ENCODE data around the gene SLC1A5.
"Not testable (repeated sequence)": the region's sequence is repeated elsewhere in the genome, so short reads cannot be mapped to it uniquely, and the experiment has no call there.

SLC1A5 gene

GRCh38 chr19:46786236-46787039 lies 2.0 kb downstream of the SLC1A5 start:
- peaks cover 14% of the 10 kb centered on the region for H3K4me1 ChIP-seq (ENCODE audit: insufficient read depth, insufficient read length)
- H3K27me3 ChIP-seq (ENCODE audit: insufficient read depth, insufficient read length), result no peaks in the 10 kb centered on the region
- TF ChIP-seq YY1 (IDR thresholded peaks at IDR 0.05; ENCODE audit: insufficient read depth, insufficient read length) (no peak), SUZ12 (IDR thresholded peaks at IDR 0.05; ENCODE audit: extremely low read depth, insufficient read depth, insufficient read length) (no peak), ZNF274 (IDR thresholded peaks at IDR 0.05; ENCODE audit: low read depth, low read length) (no peak)
- H3K9me3 ChIP-seq (ENCODE audit: insufficient read depth, low read length), result no peaks in the 10 kb centered on the region
- H3K36me3 ChIP-seq (ENCODE audit: insufficient read depth, insufficient read length, low read length), result peaks cover 44% of the 10 kb centered on the region
- no peak for DNase-seq (ENCODE audit: low read depth, low spot score)
- H3K9ac ChIP-seq (ENCODE audit: insufficient read length, low read depth), result peak overlapping the region; percentile 97
- peak overlapping the region; percentile 90 for H3K4me3 ChIP-seq (ENCODE audit: insufficient read length, low read depth)

- Histone ChIP-seq H3K4me1 (ENCODE audit: insufficient read depth, insufficient read length) (peaks cover 14% of the 10 kb centered on the region), H3K9ac (ENCODE audit: insufficient read length, low read depth) (peak overlapping the region; percentile 97), H3K9me3 (ENCODE audit: insufficient read depth, low read length) (no peaks in the 10 kb centered on the region), H3K4me3 (ENCODE audit: insufficient read length, low read depth) (peak overlapping the region; percentile 90), H3K27me3 (ENCODE audit: insufficient read depth, insufficient read length) (no peaks in the 10 kb centered on the region), H3K36me3 (ENCODE audit: insufficient read depth, insufficient read length, low read length) (peaks cover 47% of the 10 kb centered on the region)
- TF ChIP-seq YY1 (IDR thresholded peaks at IDR 0.05; ENCODE audit: insufficient read depth, insufficient read length), result no peak
- DNase-seq (ENCODE audit: low read depth, low spot score), result no peak
Observed at GRCh38 chr19:46785980-46786235, 2.5 kb downstream of the SLC1A5 start.

GRCh38 chr19:46785054-46785979 lies 3.1 kb downstream of the SLC1A5 start:
- peaks cover 14% of the 10 kb centered on the region for H3K4me1 ChIP-seq (ENCODE audit: insufficient read depth, insufficient read length)
- no peaks in the 10 kb centered on the region for H3K9me3 ChIP-seq (ENCODE audit: insufficient read depth, low read length)
- no peaks in the 10 kb centered on the region for H3K27me3 ChIP-seq (ENCODE audit: insufficient read depth, insufficient read length)
- H3K4me3 ChIP-seq (ENCODE audit: insufficient read length, low read depth), result peak overlapping the region; percentile 90
- H3K9ac ChIP-seq (ENCODE audit: insufficient read length, low read depth), result peak overlapping the region; percentile 97
- no peak for TF ChIP-seq ZNF274 (IDR thresholded peaks at IDR 0.05; ENCODE audit: low read depth, low read length)
- TF ChIP-seq SUZ12 (IDR thresholded peaks at IDR 0.05; ENCODE audit: extremely low read depth, insufficient read depth, insufficient read length), result no peak
- TF ChIP-seq YY1 (IDR thresholded peaks at IDR 0.05; ENCODE audit: insufficient read depth, insufficient read length), result no peak
- DNase-seq (ENCODE audit: low read depth, low spot score), result no peak
- peaks cover 52% of the 10 kb centered on the region for H3K36me3 ChIP-seq (ENCODE audit: insufficient read depth, insufficient read length, low read length)

DNA sequence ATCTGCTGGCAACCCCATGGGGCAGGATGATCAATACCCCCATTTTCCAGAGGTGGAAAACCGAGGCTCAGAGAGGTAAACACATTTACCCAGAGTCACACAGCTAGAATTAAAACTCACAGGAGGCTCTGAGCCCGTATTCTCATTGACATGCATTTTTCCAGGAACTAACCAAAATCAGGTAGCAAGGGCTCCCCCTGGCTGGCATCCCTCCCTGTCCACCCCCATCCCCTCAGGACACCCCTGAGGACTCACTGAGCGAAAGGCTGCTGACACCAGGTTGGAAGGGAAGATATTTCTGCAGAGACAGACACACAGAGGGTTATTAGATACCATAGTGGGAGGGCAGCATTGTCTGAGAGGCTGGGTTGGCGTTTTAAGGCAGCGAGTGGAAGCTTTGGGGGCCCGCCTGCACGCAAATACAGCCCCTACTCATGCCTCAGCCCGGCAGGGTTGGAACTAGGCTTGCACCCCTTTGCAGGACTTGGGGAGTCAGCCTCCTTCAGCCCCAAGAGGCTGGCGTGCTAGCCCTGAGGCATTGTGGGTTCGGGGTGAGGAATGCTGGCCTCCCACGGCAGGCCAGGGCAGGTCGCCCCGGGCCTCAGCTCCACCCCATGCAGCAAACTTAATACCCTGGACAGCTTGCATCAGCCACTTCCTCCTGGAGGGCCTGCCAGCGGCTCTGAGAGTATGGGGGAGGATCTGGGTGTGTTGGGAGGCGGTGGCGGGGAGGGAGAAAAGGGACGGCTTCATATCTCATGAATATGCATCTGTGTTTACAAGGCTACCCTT lies 3.9 kb downstream of the SLC1A5 start:
- H3K9ac ChIP-seq (ENCODE audit: insufficient read length, low read depth), result peak overlapping the region; percentile 69
- no peaks in the 10 kb centered on the region for H3K9me3 ChIP-seq (ENCODE audit: insufficient read depth, low read length)
- TF ChIP-seq ZNF274 (IDR thresholded peaks at IDR 0.05; ENCODE audit: low read depth, low read length) (no peak), SUZ12 (IDR thresholded peaks at IDR 0.05; ENCODE audit: extremely low read depth, insufficient read depth, insufficient read length) (no peak), YY1 (IDR thresholded peaks at IDR 0.05; ENCODE audit: insufficient read depth, insufficient read length) (no peak)
- peaks cover 58% of the 10 kb centered on the region for H3K36me3 ChIP-seq (ENCODE audit: insufficient read depth, insufficient read length, low read length)
- H3K27me3 ChIP-seq (ENCODE audit: insufficient read depth, insufficient read length), result no peaks in the 10 kb centered on the region
- H3K4me1 ChIP-seq (ENCODE audit: insufficient read depth, insufficient read length), result peaks cover 14% of the 10 kb centered on the region
- peak overlapping the region; percentile 21 for H3K4me3 ChIP-seq (ENCODE audit: insufficient read length, low read depth)
- DNase-seq (ENCODE audit: low read depth, low spot score), result no peak

DNA sequence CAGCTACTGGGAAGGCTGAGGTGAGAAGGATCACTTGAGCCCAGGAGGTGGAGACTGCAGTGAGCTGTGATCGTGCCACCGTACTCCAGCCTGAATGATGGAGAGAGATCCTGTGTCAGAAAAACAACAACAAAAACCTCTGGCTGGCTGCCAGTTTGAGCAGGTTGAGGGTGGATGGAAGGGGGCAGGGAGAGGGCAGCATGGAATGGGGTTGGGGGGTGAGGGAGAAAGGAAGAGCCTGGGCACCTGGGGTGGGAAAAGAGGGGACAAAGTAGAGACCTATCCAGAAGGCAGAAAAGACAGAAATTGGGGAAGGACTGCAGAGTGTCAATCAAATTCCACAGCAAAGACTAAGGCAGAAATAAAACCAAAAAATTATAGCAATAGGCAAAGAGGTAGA lies 4.7 kb downstream of the SLC1A5 start:
- TF ChIP-seq ZNF274 (IDR thresholded peaks at IDR 0.05; ENCODE audit: low read depth, low read length), result no peak
- TF ChIP-seq SUZ12 (IDR thresholded peaks at IDR 0.05; ENCODE audit: extremely low read depth, insufficient read depth, insufficient read length), result no peak
- TF ChIP-seq YY1 (IDR thresholded peaks at IDR 0.05; ENCODE audit: insufficient read depth, insufficient read length), result no peak
- Histone ChIP-seq H3K9me3 (ENCODE audit: insufficient read depth, low read length) (no peaks in the 10 kb centered on the region), H3K9ac (ENCODE audit: insufficient read length, low read depth) (peak overlapping the region; percentile 61), H3K4me1 (ENCODE audit: insufficient read depth, insufficient read length) (peaks cover 16% of the 10 kb centered on the region), H3K36me3 (ENCODE audit: insufficient read depth, insufficient read length, low read length) (peaks cover 65% of the 10 kb centered on the region), H3K4me3 (ENCODE audit: insufficient read length, low read depth) (no peak overlapping the region), H3K27me3 (ENCODE audit: insufficient read depth, insufficient read length) (no peaks in the 10 kb centered on the region)
- DNase-seq (ENCODE audit: low read depth, low spot score), result no peak

GRCh38 chr19:46782355-46783019 lies 5.9 kb downstream of the SLC1A5 start:
- H3K36me3 ChIP-seq (ENCODE audit: insufficient read depth, insufficient read length, low read length), result peaks cover 75% of the 10 kb centered on the region

GRCh38 chr19:46777956-46778645 lies 10.3 kb downstream of the SLC1A5 start:
- H3K4me3 ChIP-seq (ENCODE audit: insufficient read length, low read depth); H3K4me1 ChIP-seq (ENCODE audit: insufficient read depth, insufficient read length); H3K27me3 ChIP-seq (ENCODE audit: insufficient read depth, insufficient read length); H3K9me3 ChIP-seq (ENCODE audit: insufficient read depth, low read length); DNase-seq (ENCODE audit: low read depth, low spot score); H3K9ac ChIP-seq (ENCODE audit: insufficient read length, low read depth): not testable (repeated sequence)
- peaks cover 77% of the 10 kb centered on the region for H3K36me3 ChIP-seq (ENCODE audit: insufficient read depth, insufficient read length, low read length)

More at GRCh38 chr19:46782355-46783019, 5.9 kb downstream of the SLC1A5 start:
- Histone ChIP-seq H3K4me3 (ENCODE audit: insufficient read length, low read depth) (no peak overlapping the region), H3K4me1 (ENCODE audit: insufficient read depth, insufficient read length) (peaks cover 16% of the 10 kb centered on the region), H3K9me3 (ENCODE audit: insufficient read depth, low read length) (no peaks in the 10 kb centered on the region), H3K27me3 (ENCODE audit: insufficient read depth, insufficient read length) (no peaks in the 10 kb centered on the region), H3K9ac (ENCODE audit: insufficient read length, low read depth) (no peak overlapping the region)
- TF ChIP-seq ZNF274 (IDR thresholded peaks at IDR 0.05; ENCODE audit: low read depth, low read length) (no peak), YY1 (IDR thresholded peaks at IDR 0.05; ENCODE audit: insufficient read depth, insufficient read length) (no peak), SUZ12 (IDR thresholded peaks at IDR 0.05; ENCODE audit: extremely low read depth, insufficient read depth, insufficient read length) (no peak)
- DNase-seq (ENCODE audit: low read depth, low spot score), result no peak

Data from NT2/D1 (cell line).